Breast epithelium (tissue), 3 donors: ENCODE measurements around the gene MAST4.

Experiments
- CTCF ChIP-seq, 3 donors: fragments of 450-650 bp; IDR thresholded peaks; one replicate each; pipeline ENCODE4 v1.5.1; 2016 to 2017; ENCODE audit warnings: antibody characterized with exemption in 3 of 3, mild to moderate bottlenecking in 3 of 3, moderate library complexity in 3 of 3
- POLR2A ChIP-seq: fragments of 450-650 bp; IDR thresholded peaks from one replicate; pipeline ENCODE4 v1.6.1; 2016; ENCODE audit warnings: antibody characterized with exemption, mild to moderate bottlenecking, moderate library complexity
- POLR2AphosphoS5 ChIP-seq, 3 donors: sonication (generic); formaldehyde crosslinking; IDR thresholded peaks; one replicate each; pipeline ENCODE4 v1.6.1; 2017; ENCODE audit warnings: antibody characterized with exemption in 3 of 3

- TF ChIP-seq POLR2A = no peak
- no peak for TF ChIP-seq CTCF (IDR thresholded peaks at IDR 0.05)
- TF ChIP-seq POLR2AphosphoS5 (IDR thresholded peaks at IDR 0.05) = no peak
Measured at GRCh38 chr5:66932457-66932856, 336.3 kb downstream of the MAST4 start.
